Central memory CD8-positive, alpha-beta T cell (primary cell): ENCODE results near the gene PALLD.
"Not testable (repeated sequence)": the region's sequence is repeated elsewhere in the genome, so short reads cannot be mapped to it uniquely, and the experiment has no call there.

ENCODE experiments used
- ATAC-seq: fragments of 150-1000 bp; cut with Tn5 transposase; replicated peaks from 2 replicates; pipeline ENCODE4 v1.10.0; 2022; ENCODE audit warnings: mild to moderate bottlenecking, moderate FRiP score, moderate number of reproducible peaks; ENCODE audit not compliant: poor library complexity, severe bottlenecking; ENCODE audit errors: extremely low read depth
- DNase-seq, 2 donors: peaks; one replicate each; pipeline ENCODE4 v3.0.0; 2021; ENCODE audit warnings: low spot score in 2 of 2
- H3K27ac Mint-ChIP-seq: one replicate; pipeline ENCODE4 v1.8.0; 2022; ENCODE audit warnings: low read depth, mild to moderate bottlenecking, moderate library complexity, mixed read lengths
- H3K27me3 Mint-ChIP-seq: one replicate; pipeline ENCODE4 v1.8.0; 2022; ENCODE audit warnings: mixed read lengths
- H3K36me3 Mint-ChIP-seq: one replicate; pipeline ENCODE4 v1.8.0; 2022; ENCODE audit warnings: mild to moderate bottlenecking, moderate library complexity, mixed read lengths; ENCODE audit not compliant: insufficient read depth
- H3K4me1 Mint-ChIP-seq: one replicate; pipeline ENCODE4 v1.8.0; 2022; ENCODE audit warnings: mixed read lengths
- H3K4me3 Mint-ChIP-seq: one replicate; pipeline ENCODE4 v1.8.0; 2022; ENCODE audit warnings: mild to moderate bottlenecking, moderate library complexity, mixed read lengths
- H3K9me3 Mint-ChIP-seq: one replicate; pipeline ENCODE4 v1.8.0; 2022; ENCODE audit warnings: mixed read lengths

The PALLD gene

DNA sequence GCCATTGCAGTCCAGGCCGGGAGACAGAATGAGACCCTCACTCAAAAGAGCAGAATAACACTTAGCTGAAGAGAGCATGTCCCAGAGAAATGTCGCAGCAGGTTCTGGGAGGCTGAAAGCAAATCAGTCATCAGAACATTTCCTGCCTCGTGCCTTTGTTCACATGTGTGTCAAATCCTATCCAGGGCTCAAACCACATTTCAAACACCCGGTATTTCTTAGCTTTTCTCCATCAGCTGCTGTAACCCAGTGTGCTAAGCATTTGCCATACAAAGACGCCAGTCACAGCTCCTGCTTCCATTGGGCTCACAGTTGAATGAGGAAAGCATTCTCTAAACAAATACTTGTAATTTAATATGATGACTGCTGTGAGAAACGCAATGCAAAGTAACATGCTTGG lies 6.0 kb downstream of the PALLD start:
- no peaks in the 10 kb centered on the region for H3K4me1 Mint-ChIP-seq
- H3K9me3 Mint-ChIP-seq = no peaks in the 10 kb centered on the region
- no peak for DNase-seq
- H3K4me3 Mint-ChIP-seq = no peak overlapping the region
- no peak overlapping the region for H3K27ac Mint-ChIP-seq
- H3K36me3 Mint-ChIP-seq = no peaks in the 10 kb centered on the region
- no peak for ATAC-seq
- peaks cover 9% of the 10 kb centered on the region for H3K27me3 Mint-ChIP-seq

DNA sequence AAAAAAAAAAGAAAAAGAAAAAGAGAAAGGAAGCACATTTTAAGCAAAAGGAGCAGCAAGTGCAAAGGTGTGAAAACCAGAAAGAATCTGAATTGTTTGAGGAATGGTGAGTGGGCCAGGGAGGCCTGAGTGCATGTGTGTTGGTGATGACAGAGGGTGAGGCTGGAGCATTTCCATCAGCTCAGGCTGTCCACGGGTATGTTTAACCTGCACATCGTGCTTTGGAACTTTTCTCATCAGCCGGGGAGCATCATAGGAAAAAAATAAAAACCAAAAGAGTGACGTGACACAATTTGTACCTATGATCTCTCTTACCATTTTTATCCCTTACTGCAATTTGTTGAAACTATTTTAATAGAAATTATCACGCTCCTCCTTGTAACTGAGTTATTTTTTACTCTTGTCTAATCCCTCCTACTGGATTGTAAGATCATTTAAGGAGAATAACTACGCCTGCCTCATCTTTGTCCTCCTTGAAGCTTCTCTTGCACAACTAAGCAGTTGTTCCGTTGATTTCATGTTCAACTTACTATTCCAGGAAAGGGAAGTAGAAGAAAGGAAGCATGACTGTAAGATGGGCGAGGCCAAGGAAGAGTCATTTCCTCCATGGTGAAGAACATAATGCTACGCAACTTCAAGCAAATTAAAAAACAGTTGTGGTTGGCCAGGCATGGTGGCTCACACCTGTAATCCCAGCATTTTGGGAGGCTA lies 7.0 kb downstream of the PALLD start:
- ATAC-seq = no peak
- Mint-ChIP-seq H3K4me3 (no peak overlapping the region), H3K36me3 (no peaks in the 10 kb centered on the region), H3K27ac (no peak overlapping the region), H3K27me3 (peaks cover 2% of the 10 kb centered on the region), H3K4me1 (no peaks in the 10 kb centered on the region), H3K9me3 (no peaks in the 10 kb centered on the region)
- no peak for DNase-seq

DNA sequence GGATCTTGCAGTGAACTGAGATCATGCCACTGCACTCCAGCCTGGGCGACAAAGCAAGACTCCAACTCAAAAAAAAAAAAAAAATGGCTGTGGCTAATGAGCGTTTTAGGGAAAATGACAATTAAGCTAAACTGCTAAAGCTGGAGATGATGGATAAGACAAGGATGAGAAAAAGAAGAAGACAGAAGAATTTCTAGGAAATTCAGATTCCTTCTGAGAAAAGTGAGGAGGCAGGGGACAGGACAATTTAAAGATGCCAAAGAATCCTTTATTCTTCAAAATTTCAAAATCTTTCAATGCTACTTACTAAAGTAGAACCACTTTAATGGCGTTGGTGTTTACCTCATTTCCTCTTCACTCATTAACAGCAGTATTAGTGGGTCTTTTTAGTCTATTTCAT lies 7.7 kb downstream of the PALLD start:
- no peaks in the 10 kb centered on the region for H3K36me3 Mint-ChIP-seq
- no peak overlapping the region for H3K27ac Mint-ChIP-seq
- ATAC-seq (no peak), DNase-seq (no peak)
- H3K27me3 Mint-ChIP-seq = no peaks in the 10 kb centered on the region
- H3K4me1 Mint-ChIP-seq = no peaks in the 10 kb centered on the region
- H3K4me3 Mint-ChIP-seq = no peak overlapping the region
- H3K9me3 Mint-ChIP-seq = no peaks in the 10 kb centered on the region

DNA sequence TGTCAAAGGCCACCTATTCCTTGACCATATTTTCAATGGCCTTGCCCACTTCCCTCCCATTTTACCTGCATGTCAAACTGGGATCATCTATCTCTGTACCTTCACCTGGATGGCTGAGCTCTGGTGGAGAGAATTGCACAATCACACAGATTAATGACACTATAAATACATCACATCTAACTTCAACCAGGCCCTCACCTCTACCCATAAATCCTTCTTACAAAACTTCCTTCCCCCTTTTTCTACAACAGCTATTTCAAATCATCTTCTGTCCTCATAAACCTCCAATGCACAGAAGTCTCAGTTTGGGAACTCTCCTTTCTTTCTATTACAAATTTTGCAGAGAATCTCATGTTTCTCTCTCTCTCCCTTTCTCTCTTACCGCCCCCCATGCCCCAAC lies 9.2 kb downstream of the PALLD start:
- ATAC-seq (no peak), DNase-seq (no peak)
- no peaks in the 10 kb centered on the region for H3K36me3 Mint-ChIP-seq
- H3K9me3 Mint-ChIP-seq = no peaks in the 10 kb centered on the region
- H3K27ac Mint-ChIP-seq = no peak overlapping the region
- H3K4me1 Mint-ChIP-seq = no peaks in the 10 kb centered on the region
- no peak overlapping the region for H3K4me3 Mint-ChIP-seq
- no peaks in the 10 kb centered on the region for H3K27me3 Mint-ChIP-seq

DNA sequence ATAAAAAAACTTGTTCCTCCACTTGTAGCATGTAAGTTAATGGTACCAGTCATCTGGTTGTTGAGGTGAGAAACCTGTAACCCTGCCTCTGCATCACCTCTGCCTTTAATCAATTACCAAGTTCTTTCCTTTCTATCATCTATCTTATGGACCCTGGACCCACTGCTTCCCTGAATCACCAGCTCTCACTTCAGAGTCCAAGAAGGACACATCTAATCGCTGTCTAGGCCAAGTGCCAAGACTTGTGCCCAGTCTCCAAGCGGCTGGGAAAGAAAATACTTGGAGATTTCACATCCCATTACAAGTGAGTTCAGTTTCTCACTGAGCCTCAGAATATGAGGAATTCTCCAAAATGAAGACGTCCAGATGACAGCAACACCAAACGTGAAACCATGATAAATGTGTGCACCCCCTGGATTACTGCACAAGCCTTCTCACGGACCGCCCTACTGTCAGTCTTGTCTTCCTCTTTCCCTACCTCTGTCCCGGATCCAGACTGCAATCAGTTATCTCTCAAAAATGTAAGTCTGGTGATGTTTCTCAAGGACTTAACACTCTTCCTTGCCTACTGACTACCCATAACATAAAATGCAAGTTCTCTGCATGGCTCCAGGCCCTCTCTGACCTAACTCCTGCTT lies 10.4 kb downstream of the PALLD start:
- DNase-seq (no peak), ATAC-seq (no peak)
- Mint-ChIP-seq H3K27me3 (no peaks in the 10 kb centered on the region), H3K27ac (no peak overlapping the region), H3K9me3 (no peaks in the 10 kb centered on the region), H3K4me1 (peaks cover 9% of the 10 kb centered on the region), H3K36me3 (no peaks in the 10 kb centered on the region), H3K4me3 (no peak overlapping the region)

DNA sequence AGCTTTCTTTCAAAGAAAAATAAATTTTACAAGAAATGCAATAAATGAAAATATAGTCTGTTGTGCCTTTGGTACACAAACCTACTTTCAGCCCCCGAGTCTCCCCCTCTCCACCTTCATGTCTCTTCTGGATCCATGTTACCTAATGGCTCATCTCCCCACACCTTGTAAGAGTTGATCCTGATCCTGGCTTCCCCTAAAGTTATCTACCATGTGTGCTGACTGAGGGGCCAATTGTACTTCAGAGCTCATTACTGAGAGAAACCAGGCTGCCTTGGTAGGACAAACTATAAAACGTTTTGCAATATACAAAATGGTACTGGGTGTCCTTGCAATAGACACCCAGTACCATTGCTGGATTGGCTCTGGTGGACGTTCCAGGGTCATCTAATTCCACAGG lies 11.8 kb downstream of the PALLD start:
- H3K9me3 Mint-ChIP-seq = no peaks in the 10 kb centered on the region
- ATAC-seq (no peak), DNase-seq (no peak)
- H3K27ac Mint-ChIP-seq = no peak overlapping the region
- no peaks in the 10 kb centered on the region for H3K27me3 Mint-ChIP-seq
- H3K4me1 Mint-ChIP-seq = peaks cover 16% of the 10 kb centered on the region
- no peaks in the 10 kb centered on the region for H3K36me3 Mint-ChIP-seq
- no peak overlapping the region for H3K4me3 Mint-ChIP-seq

DNA sequence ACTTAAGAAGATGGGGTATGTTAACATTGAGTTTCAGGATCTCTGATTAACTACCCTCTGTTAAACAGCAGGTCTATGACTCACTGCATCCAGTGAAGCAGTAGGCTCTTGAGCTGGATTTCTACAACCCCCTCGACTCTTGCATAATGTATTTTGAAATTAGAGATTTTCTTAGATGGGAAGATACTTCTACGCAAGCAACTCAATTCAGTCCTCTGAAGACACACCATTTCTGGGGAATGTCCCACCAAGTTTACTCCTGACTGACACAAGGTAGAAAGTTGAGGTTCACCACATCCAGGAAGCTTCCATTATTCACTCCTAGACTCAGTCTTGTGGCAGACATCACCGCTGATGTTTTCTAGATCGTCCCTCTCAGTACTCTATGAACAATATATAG lies 12.9 kb downstream of the PALLD start:
- H3K9me3 Mint-ChIP-seq = no peaks in the 10 kb centered on the region
- H3K27ac Mint-ChIP-seq = no peak overlapping the region

DNA sequence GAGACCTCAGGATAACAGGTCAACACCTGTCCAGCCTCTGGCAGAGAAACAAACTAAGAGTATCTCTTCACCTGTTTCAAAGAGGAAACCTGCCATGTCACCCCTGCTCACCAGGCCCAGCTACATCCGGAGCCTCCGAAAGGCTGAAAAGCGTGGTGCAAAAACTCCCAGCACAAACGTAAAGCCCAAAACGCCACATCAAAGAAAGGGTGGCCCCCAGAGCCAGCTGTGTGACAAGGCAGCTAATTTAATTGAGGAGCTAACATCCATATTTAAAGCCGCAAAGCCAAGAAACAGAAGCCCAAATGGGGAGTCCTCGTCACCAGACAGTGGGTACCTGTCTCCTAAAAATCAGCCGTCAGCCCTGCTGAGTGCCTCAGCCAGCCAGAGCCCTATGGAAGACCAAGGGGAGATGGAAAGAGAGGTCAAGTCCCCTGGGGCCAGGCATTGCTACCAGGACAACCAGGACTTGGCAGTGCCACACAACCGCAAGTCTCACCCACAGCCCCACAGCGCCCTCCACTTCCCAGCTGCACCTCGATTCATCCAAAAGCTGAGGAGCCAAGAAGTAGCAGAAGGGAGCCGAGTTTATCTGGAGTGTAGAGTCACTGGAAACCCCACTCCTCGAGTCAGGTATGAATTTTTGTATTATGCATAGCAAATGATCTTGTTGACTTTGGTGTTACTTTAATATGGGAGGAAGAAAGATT lies 15.1 kb downstream of the PALLD start:
- Mint-ChIP-seq H3K36me3 (peaks cover 3% of the 10 kb centered on the region), H3K4me1 (peaks cover 16% of the 10 kb centered on the region), H3K27ac (peak overlapping the region; percentile 75), H3K9me3 (no peaks in the 10 kb centered on the region), H3K27me3 (no peaks in the 10 kb centered on the region), H3K4me3 (peak overlapping the region; percentile 65)
- peak; percentile 19 to 58 for DNase-seq
- ATAC-seq = peak; percentile 90

More for the DNA sequence above, 12.9 kb downstream of the PALLD start:
- no peaks in the 10 kb centered on the region for H3K36me3 Mint-ChIP-seq
- DNase-seq (no peak), ATAC-seq (peak; percentile 24)
- H3K4me3 Mint-ChIP-seq = no peak overlapping the region
- H3K27me3 Mint-ChIP-seq = no peaks in the 10 kb centered on the region
- peaks cover 16% of the 10 kb centered on the region for H3K4me1 Mint-ChIP-seq

DNA sequence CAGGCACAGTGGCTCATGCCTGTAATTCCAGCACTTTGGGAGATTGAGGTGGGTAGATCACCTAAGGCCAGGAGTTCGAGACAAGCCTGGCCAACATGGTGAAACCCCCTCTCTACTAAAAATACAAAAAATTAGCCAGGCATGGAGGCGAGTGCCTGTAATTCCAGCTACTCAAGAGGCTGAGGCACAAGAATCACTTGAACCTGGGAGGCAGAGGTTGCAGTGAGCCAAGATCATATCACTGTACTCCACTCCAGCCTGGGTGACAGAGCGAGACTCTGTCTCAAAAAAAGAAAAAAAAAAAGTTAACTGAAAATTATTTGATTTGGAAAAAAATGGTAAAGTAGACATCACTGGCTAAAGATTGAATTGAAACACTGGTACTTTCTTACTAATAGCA lies 17.0 kb downstream of the PALLD start:
- not testable (repeated sequence) for DNase-seq, H3K27ac Mint-ChIP-seq, H3K4me3 Mint-ChIP-seq, H3K27me3 Mint-ChIP-seq, H3K36me3 Mint-ChIP-seq, H3K9me3 Mint-ChIP-seq, ATAC-seq
- H3K4me1 Mint-ChIP-seq = peaks cover 16% of the 10 kb centered on the region

DNA sequence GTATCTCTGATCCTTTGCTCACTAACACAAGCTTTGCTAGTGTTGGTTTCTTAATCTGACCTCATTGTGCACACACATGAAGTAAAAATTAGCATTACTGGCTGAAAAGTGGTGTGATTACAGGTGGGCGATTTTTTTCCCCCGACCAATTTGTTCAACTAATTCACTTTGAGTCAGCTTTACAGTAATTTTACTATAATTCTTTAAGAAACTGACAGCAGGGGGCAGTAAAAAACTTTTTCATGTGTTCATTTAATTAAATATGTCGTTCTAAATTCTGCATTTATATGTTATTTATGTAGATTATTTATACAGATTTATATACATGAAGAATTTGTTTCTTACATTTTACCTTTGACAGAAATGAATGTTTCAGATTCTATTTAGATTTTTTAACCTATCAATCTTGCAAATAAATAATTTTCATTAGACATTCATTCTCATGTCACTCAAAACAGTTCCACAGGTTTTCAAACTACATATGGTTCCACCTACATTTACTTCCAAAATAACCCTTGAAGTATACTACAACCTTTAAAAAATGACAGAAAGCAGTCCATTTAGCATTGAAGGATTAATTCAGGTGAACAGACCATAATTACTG lies 17.5 kb downstream of the PALLD start:
- Mint-ChIP-seq H3K4me3 (no peak overlapping the region), H3K9me3 (no peaks in the 10 kb centered on the region), H3K36me3 (peaks cover 3% of the 10 kb centered on the region), H3K4me1 (peaks cover 16% of the 10 kb centered on the region), H3K27me3 (no peaks in the 10 kb centered on the region), H3K27ac (no peak overlapping the region)
- no peak for ATAC-seq
- no peak for DNase-seq

DNA sequence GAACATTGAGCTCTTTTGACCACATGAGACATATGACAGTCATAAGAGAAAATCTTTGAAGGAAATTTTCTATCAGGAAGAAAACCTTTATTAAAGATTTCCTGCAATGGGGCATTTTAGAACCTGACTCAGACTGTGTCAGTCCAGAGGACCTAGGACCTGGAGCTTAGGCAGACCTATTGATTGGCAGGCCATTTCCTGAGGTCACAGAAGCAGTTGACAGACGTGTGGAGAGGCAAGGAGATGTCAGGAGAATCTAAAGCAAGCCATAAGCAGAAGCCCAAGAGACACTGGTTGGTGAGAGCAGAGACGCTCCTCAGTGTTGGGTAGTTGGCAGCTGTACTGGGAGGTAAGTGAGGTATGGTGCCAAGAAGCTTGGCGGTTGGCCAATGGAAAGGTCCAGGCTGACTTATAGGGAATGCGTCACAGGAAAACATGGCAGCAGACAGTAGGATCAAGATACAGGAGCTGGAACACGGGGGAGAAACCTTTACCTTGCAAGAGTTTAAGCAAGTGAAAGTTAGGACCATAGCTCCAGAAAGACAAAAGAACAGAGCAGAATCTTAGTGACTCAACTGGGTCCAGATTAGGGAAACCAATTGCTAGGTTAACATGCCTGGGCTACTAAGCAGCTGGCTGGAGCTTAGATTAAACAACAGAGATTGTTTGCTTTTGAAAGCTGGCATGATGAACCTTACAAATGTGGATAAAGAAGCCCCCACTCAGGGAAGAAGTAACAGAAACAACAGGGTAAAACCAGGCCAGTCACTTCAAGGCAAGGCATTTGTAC lies 18.6 kb downstream of the PALLD start:
- H3K36me3 Mint-ChIP-seq = peaks cover 3% of the 10 kb centered on the region
- H3K4me3 Mint-ChIP-seq = no peak overlapping the region
- no peak for ATAC-seq
- no peak overlapping the region for H3K27ac Mint-ChIP-seq
- no peaks in the 10 kb centered on the region for H3K9me3 Mint-ChIP-seq
- peaks cover 1% of the 10 kb centered on the region for H3K27me3 Mint-ChIP-seq
- DNase-seq = no peak
- H3K4me1 Mint-ChIP-seq = peaks cover 16% of the 10 kb centered on the region

DNA sequence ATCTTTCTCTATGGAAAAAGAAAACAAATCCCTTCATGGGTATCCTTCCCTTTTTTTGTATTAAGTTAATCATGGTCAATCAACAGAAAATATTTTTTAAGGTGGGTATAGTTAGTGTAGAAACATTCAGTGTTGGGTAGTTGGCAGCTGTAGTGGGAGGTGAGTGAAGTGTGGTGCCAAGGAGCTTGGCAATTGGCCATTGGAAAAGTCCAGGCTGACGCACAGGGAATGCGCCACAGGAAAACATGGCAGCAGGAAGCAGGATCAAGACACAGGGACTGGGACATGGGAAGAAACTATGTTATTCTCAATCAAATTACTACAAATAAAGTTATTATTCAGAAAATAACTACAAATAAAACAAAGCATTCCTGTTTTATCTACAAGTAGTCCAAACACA lies 20.0 kb downstream of the PALLD start:
- Mint-ChIP-seq H3K36me3 (peaks cover 3% of the 10 kb centered on the region), H3K27me3 (peaks cover 6% of the 10 kb centered on the region), H3K4me1 (peaks cover 12% of the 10 kb centered on the region), H3K4me3 (no peak overlapping the region), H3K9me3 (no peaks in the 10 kb centered on the region), H3K27ac (no peak overlapping the region)
- no peak for DNase-seq
- ATAC-seq = no peak
